ENCODE measurements around the gene APOBEC3A.
"Not testable (repeated sequence)": the region's sequence is repeated elsewhere in the genome, so short reads cannot be mapped to it uniquely, and the experiment has no call there.

The APOBEC3A gene

GRCh38 chr22:38943882-38944281 lies 13.5 kb upstream of the APOBEC3A start:
- DNase-seq: no peak

- DNase-seq: no peak
These were observed 12.8 kb upstream of the APOBEC3A start for GRCh38 chr22:38944653-38945052.

DNA sequence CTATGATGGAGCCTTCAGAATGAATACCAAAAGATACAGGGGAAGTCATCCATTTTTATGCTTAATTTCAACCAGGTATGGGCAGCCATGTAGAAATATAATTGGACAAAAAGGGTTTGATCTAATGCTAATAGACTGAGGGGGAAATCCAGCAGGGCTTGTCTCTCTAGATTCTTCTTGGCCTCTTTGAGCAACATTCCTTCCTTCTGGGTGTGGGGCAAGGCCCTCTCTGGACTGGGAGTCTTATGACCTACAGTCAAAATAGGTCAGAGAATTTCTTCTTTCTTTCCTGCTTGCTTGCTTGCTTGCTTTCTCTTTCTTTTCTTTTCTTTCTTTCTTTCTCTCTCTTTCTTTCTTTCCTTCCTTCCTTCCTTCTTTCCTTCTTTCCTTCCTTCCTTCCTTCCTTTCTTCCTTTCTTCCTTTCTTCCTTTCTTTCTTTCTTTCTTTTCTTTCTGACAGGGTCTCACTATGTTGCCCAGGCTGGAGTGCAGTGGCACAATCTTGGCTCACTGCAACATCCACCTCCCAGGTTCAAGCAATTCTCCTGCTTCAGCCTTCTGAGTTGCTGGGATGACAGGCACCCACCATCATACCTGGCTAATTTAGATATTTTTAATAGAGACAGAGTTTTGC lies 11.6 kb upstream of the APOBEC3A start:
- not testable (repeated sequence) for DNase-seq

- no peak for DNase-seq
These were observed 10.6 kb upstream of the APOBEC3A start for GRCh38 chr22:38946771-38947170.

GRCh38 chr22:38947321-38948140 lies 9.9 kb upstream of the APOBEC3A start:
- DNase-seq: no peak

DNA sequence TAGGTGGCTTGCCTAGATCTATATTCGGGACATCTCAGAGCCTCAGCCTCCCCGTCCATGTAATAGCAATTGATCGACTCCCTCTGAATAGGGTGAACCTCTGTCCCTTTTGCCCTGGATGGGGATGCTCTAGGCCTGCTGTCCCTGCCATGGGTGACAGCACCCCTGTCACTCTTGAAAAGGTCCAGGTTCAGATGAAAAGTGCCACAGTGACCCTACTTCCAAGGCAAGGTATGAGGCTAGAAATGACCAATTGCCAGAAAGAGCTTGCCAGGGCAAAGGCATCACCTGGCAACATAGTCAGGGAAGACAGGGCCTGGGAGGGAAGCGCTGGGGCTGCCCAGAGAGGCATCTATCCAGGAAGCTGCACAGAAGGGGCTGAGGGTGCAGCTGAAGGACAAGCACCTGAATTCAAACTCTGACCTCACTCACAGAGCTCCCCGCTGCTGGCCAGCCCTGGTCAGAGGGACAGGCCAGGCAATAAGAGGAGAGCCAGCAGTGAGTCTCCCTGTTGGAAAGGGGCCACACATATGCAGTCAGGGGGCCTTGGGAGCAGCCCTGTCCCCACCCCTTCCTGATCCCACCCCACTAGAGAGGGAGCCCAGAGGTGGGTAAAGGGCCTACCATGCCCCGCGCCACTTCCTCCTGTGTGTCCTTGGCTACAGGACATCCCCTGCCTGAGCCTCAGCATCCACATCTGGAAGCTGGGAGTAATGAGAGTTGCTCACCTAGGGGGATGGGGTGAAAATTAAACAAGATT lies 9.0 kb upstream of the APOBEC3A start:
- no peak for DNase-seq

DNA sequence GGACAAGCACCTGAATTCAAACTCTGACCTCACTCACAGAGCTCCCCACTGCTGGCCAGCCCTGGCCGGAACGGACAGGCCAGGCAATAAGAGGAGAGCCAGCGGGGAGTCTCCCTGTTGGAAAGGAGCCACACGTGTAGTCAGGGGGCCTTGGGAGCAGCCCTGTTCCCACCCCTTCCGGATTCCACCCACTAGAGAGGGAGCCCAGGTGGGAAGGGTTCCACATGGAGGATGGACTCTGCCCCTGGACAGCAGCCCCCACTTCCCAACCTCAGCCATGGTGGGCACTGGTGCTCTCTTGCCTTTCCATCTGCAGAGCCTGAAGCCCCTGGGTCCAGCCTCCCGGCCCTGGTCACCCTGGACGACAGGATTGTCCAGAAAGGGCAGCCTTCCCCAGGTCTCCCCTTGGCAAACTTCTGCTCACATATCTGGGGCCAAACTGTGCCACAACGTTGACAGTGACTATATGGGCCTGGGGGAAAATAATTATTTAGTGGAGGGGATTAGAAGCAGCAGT lies 7.5 kb upstream of the APOBEC3A start:
- no peak for DNase-seq

DNA sequence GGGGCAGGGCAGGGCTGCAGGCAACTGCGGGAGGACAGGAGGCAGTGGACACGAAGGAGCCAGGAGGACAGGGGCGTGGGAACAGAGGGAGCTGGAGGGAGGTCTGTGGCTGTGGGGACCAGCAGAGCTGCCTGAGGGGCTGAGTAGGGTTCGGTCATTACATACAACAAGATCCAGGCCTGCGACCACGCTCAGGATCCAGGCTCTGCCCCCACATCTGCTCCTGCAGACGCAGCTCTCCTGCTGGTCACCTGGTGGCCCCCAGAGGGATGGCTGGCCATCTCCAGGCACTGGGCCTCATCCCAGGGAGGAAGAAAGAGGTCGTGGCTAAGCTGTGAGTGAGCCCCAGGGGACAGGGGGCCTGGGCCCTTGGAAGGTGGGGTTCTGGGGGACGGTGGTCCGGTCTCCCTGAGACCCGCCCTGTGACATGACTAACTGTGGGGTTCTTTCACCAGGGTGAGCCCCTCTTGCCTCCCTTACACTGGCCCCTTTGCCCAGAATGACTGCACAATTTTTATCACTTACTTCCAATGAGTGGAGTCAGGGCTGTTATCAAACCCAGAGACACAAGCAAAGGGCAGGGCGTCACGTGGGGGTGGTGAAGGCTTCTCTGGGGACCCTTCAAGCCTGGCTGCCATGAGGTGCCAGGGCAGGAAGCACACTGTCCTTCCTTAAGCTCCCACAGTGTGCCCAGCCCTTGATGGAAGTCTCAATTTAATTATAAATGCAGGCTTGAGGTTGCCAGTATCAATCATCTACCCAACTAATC lies 6.7 kb upstream of the APOBEC3A start:
- DNase-seq: no peak

GRCh38 chr22:38951734-38952133 lies 5.7 kb upstream of the APOBEC3A start:
- DNase-seq: no peak

DNA sequence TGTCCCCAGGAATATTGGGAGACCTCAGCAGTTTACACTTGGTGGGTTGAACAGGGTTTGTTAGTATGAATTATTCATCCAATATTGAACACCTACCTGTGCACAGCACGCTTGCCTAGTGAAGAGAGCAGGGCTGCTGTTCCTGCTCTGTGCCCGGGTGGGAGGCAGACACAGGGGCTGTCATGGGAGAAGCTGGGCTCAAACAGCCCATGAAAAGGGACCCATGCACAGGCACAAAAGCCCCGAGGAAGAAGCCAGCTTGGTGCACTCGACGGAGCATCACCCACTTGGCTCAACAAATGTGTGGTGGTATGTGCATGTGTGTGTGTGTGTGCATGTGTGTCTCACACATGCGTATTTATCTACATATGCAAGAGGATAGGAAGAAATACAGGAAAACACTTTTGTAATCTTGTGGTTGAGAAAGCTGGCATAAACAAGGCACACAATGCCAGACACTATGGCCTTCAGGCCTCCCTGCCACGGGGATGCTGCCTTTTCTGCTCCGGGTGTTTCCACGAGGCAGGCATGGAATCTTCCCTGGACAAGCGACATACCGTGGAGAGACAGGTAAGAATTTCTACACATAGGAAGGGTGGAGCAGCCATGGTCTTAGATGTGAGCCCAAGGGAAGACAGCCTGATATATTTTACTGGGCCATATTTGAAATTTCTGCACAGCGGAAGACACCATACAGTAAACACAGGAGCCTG lies 5.0 kb upstream of the APOBEC3A start:
- no peak for DNase-seq

DNA sequence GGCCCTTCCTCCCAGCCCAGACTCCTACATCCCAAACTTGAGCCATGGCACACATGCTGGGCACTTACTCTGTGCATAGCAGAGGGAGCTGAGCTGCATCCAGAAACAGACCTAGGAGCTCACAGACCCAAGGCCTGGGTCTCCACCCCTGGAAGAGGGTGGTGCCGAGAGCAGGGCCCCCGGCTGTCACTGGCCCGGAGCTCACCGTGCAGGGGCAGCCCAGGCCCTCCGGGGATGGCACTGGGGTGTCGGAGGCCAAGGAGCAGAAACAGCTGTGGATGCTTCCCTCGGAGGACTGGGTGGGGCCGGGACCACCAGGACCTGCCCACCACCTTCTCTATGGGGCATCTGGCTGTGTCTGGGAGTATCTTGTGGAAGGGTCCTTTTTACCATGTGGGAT lies 4.3 kb upstream of the APOBEC3A start:
- DNase-seq: no peak

- DNase-seq: no peak
These were observed 3.6 kb upstream of the APOBEC3A start for GRCh38 chr22:38953577-38954413.

DNA sequence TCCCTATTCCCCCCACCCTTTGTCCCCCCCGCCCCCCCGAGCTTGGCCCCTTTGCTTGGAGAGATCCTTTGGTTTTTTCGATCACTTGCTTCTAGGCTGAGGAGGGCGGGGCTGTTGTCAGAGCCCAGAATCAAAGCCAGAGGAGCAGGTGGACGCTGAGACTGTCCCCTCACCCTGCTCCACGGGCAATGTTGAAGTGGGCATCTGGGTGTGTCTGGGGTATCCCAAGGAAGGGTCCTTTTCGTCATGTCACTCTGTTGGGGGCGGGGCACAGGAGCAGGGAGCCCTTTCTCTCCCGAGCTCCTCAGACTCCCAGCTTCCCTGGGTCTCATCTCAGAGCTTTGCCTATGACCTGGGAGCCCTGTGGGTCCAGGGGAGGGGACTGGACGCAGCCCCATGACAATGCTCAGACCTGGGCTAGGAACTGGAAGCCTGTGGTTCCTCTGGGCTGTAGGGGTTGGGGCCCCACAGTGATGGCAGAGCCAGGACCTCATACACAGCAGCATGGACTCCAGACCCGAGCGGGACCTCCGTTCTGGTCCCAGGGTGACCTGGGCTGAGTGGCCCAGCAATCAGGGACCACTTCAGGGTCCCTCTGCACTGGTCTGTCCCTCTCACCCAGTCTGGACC lies 2.9 kb upstream of the APOBEC3A start:
- no peak for DNase-seq

DNA sequence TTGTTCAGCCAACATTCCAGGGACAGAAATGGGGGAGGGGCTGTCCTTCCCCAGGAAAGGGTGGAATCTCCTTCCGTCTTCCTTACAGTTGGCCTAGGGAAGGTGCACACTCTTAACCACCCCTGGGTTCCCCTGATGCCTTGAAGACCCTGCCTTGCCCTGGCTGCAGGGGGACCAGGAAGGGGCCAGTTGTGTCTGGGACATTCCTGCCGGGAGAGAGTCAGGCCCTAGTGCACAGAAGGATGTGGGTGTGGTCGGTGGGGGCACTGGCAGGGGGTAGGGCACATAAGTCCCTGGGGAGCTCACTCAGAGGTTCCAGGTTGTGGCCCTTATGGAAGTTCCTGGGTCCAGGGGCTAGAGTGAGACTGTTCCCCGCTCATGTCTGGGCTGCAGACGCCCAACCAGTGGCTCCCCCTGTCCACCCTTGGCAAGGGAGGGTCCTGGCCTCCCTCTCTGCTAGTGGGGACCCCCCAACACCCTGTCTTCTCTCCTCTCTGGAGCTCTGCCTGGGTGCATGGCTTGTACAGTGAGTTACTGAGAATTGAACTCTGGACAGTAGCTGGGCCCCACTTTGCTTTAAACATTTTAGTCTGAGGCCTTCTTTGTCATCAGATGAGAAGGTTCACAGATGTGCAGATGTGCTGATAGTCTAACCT lies 2.0 kb upstream of the APOBEC3A start:
- no peak for DNase-seq

- no peak for DNase-seq
These were observed 1.5 kb upstream of the APOBEC3A start for GRCh38 chr22:38955926-38956325.

- DNase-seq: no peak
These were observed 858 bp upstream of the APOBEC3A start for GRCh38 chr22:38956551-38956950.

DNA sequence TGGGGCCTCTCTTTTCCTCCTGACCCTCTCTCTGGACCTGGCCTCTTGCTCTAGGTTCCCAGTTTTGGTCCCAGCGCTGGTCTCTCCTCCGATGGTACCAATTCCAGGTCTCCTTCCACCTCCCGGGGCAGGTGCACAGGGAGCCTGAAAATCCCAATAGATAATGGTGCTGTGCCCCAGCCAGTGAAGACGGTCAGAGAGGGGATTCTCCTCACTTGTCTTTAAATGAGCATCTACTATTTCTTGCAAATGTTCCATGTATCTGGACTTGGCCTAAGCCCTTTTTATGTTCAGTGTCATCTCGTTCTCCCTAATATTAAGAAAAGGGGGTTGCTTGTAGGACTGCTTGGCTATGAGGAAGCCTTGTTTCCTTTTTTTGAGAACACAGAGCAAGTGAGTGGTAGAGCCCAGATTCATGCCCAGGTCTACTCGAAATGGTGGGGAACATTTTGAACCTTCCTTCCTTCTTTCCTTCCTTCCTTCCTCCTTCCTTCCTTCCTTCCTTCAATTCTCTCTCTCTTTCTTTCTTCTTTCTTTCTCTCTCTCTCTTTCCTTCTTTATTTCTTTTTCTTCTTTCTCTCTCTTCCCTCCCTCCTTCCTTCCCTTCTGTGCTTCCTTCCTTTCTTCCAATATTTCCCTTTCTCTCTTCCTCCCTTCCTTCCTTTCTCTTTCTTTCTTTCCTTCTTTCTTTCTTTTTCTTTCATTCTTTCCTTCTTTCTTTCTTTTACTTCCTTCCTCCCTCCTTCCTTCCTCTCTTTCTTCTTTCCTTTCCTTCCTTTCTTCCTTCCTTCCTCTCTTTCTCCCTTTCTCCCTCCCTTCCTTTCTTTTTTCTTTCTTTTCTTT lies 620 bp downstream of the APOBEC3A start:
- DNase-seq: no peak

GRCh38 chr22:38958651-38958943 lies 1.2 kb downstream of the APOBEC3A start:
- DNase-seq: not testable (repeated sequence)

DNA sequence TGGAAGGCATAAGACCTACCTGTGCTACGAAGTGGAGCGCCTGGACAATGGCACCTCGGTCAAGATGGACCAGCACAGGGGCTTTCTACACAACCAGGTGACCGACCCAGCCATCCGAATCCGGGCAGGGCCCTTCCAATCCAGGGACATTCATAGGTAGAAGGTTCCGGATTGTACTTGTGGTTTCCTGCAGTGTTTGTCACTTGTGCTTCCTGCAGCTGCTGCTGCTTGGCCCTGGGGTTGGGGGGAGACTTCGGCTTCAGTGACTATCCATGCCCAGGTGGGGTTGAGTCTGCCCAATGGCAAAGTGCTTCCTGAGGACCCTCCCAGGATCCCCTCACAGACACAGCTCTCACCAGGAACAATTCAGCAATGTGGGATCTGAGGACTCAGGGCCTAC lies 2.2 kb downstream of the APOBEC3A start:
- no peak for DNase-seq
